Suppressor macrophage treated with lipopolysaccharide for 1 hour (primary cell): ENCODE data around the gene LIMD2.
A peak's percentile ranks its signal among the peaks of the same experiment; 100 is the strongest.
"Not testable (repeated sequence)": the region's sequence is repeated elsewhere in the genome, so short reads cannot be mapped to it uniquely, and the experiment has no call there.

Experiments used
- DNase-seq, 3 donors: peaks; one replicate each; pipeline ENCODE4 v3.0.0-alpha.2; 2020 to 2022

LIMD2 gene

GRCh38 chr17:63699638-63700527 is at the start of gene LIMD2:
TSS of gene LIMD2 (minus strand) at chr17:63700125. CDS start at chr17:63699298, 827 bp downstream.
- peak in 2 of 3 donors; percentile 47 to 73 for DNase-seq

GRCh38 chr17:63741408-63742173 is 41.7 kb upstream of the LIMD2 start, which contains the start of gene STRADA:
TSS of gene STRADA (minus strand) at chr17:63741799. CDS start at chr17:63728369, 13,430 bp downstream.
- peak; percentile 98 to 99 (median 98) for DNase-seq

- DNase-seq = peak in 1 of 3 donors; percentile 67
These were observed 41.1 kb upstream of the LIMD2 start for GRCh38 chr17:63741143-63741407.

GRCh38 chr17:63740464-63741142 is 40.7 kb upstream of the LIMD2 start:
- DNase-seq = no peak

GRCh38 chr17:63735691-63736090 is 35.8 kb upstream of the LIMD2 start:
- peak in 2 of 3 donors; percentile 31 to 34 for DNase-seq

- DNase-seq = no peak
These were observed 22.5 kb upstream of the LIMD2 start for GRCh38 chr17:63722403-63722802.

- not testable (repeated sequence) for DNase-seq
These were observed 20.3 kb upstream of the LIMD2 start for GRCh38 chr17:63720194-63720593.

- DNase-seq = no peak
These were observed 19.1 kb upstream of the LIMD2 start for GRCh38 chr17:63718988-63719387.

- no peak for DNase-seq
These were observed 16.5 kb upstream of the LIMD2 start for GRCh38 chr17:63716426-63716825.

GRCh38 chr17:63714550-63715277 is 14.8 kb upstream of the LIMD2 start:
- DNase-seq = no peak

GRCh38 chr17:63709110-63709509 is 9.2 kb upstream of the LIMD2 start:
- DNase-seq = no peak

- no peak for DNase-seq
These were observed 7.2 kb upstream of the LIMD2 start for GRCh38 chr17:63707151-63707550.

- DNase-seq = no peak
These were observed 6.6 kb upstream of the LIMD2 start for GRCh38 chr17:63706336-63707082.

GRCh38 chr17:63705657-63706056 is 5.7 kb upstream of the LIMD2 start:
- no peak for DNase-seq

- DNase-seq = no peak
These were observed 4.9 kb upstream of the LIMD2 start for GRCh38 chr17:63704836-63705235.

- DNase-seq = no peak
These were observed 4.3 kb upstream of the LIMD2 start for GRCh38 chr17:63704259-63704576.

GRCh38 chr17:63703556-63704258 is 3.8 kb upstream of the LIMD2 start:
- no peak for DNase-seq

GRCh38 chr17:63703029-63703428 is 3.1 kb upstream of the LIMD2 start:
- DNase-seq = no peak

GRCh38 chr17:63702721-63703015 is 2.7 kb upstream of the LIMD2 start:
- DNase-seq = no peak

- DNase-seq = peak; percentile 65 to 78 (median 76)
These were observed 2.2 kb upstream of the LIMD2 start for GRCh38 chr17:63701868-63702720.

- DNase-seq = peak in 2 of 3 donors; percentile 21 to 38
These were observed 1.5 kb upstream of the LIMD2 start for GRCh38 chr17:63701456-63701820.
